Natural killer cell (primary cell): ENCODE measurements around the gene MTCH2. TPM values are rescaled to one million over a fixed set of nuclear protein-coding genes. Genes with fewer than 3 reads are reported as not detected.
A peak's percentile ranks its signal among the peaks of the same experiment; 100 is the strongest.

Source experiments
- ATAC-seq, 3 donors: fragments of 150-1000 bp in 2 of 3; fragments of 200-7000 bp in 1 of 3; cut with Tn5 transposase; 1 replicate in 1 of 3; 2 replicates in 2 of 3; pipeline ENCODE4 v1.10.0; 2021; ENCODE audit warnings: mild to moderate bottlenecking in 2 of 3, moderate library complexity in 2 of 3
- DNase-seq, 2 donors: peaks; one replicate each; pipeline versions ENCODE4 v3.0.0 to v3.0.0-alpha.2; 2013 to 2021; ENCODE audit warnings: mixed read lengths in 1 of 2
- H3K27ac ChIP-seq: one replicate; pipeline ENCODE4 v1.5.1; 2013; ENCODE audit warnings: mild to moderate bottlenecking, low read length
- H3K27me3 ChIP-seq: one replicate; pipeline ENCODE4 v1.6.1; 2013; ENCODE audit warnings: low read length; ENCODE audit not compliant: control insufficient read depth, insufficient read depth
- H3K36me3 ChIP-seq: one replicate; pipeline ENCODE4 v1.6.1; 2013; ENCODE audit warnings: low read length; ENCODE audit not compliant: control insufficient read depth, insufficient read depth
- H3K4me1 ChIP-seq: one replicate; pipeline ENCODE4 v1.6.1; 2013; ENCODE audit warnings: low read length; ENCODE audit not compliant: control insufficient read depth, insufficient read depth
- H3K4me3 ChIP-seq: one replicate; pipeline ENCODE4 v1.5.1; 2013; ENCODE audit warnings: low read length
- H3K9me3 ChIP-seq: one replicate; pipeline ENCODE4 v1.6.1; 2013; ENCODE audit warnings: low read length; ENCODE audit not compliant: control insufficient read depth, insufficient read depth
- H3K27ac Mint-ChIP-seq, 2 donors: one replicate each; pipeline ENCODE4 v1.8.0; 2022; ENCODE audit warnings: mild to moderate bottlenecking in 2 of 2, mixed read lengths in 2 of 2, moderate library complexity in 1 of 2
- H3K27me3 Mint-ChIP-seq, 2 donors: one replicate each; pipeline ENCODE4 v1.8.0; 2022; ENCODE audit warnings: low read depth in 2 of 2, mixed read lengths in 2 of 2
- H3K36me3 Mint-ChIP-seq: one replicate; pipeline ENCODE4 v1.8.0; 2022; ENCODE audit warnings: mixed read lengths
- H3K4me1 Mint-ChIP-seq, 2 donors: one replicate each; pipeline ENCODE4 v1.8.0; 2022; ENCODE audit warnings: mixed read lengths in 2 of 2
- H3K4me3 Mint-ChIP-seq: one replicate; pipeline ENCODE4 v1.8.0; 2022; ENCODE audit warnings: mild to moderate bottlenecking, moderate library complexity, mixed read lengths
- H3K9me3 Mint-ChIP-seq, 2 donors: one replicate each; pipeline ENCODE4 v1.8.0; 2022; ENCODE audit warnings: mixed read lengths in 2 of 2
- CTCF ChIP-seq: fragments of 200-600 bp; IDR thresholded peaks from one replicate; pipeline ENCODE4 v1.8.0; 2022; ENCODE audit warnings: antibody characterized with exemption
- WGBS: methylation state at CpG from one replicate; pipeline ENCODE4 v1.1.7; 2013; ENCODE audit warnings: missing lambda C conversion rate; ENCODE audit not compliant: insufficient coverage; 5-methylcytosine and 5-hydroxymethylcytosine counted together
- intact Hi-C: fragments of 100-400 bp; cut with micrococcal nuclease; formaldehyde crosslinking; loops from one replicate; pipeline ENCODE4 v1.14.2; 2022
- total RNA-seq, 4 donors: library from RNA; stranded (reverse); fragments of 120-200 nt in 1 of 4; gene quantifications; one replicate each; pipeline versions ENCODE4 v1.2.3 to v1.2.4, GENCODE V29; 2013 to 2022

The MTCH2 gene
- total RNA-seq, 3 donors from 2014 or later (not counting 1 experiment from before 2014, with no cell fraction given): 25.0 to 32.4 (median 31.4) TPM

- Histone ChIP-seq H3K4me1 (peaks cover 15% of the 10 kb centered on the region), H3K36me3 (no peaks in the 10 kb centered on the region), H3K27ac (no peak overlapping the region), H3K27me3 (peaks cover 15% of the 10 kb centered on the region), H3K9me3 (no peaks in the 10 kb centered on the region), H3K4me3 (no peak overlapping the region)
- no peak for TF ChIP-seq CTCF
- Mint-ChIP-seq H3K27me3 (peaks cover 19 to 29% of the 10 kb centered on the region in 2 donors), H3K27ac (no peak overlapping the region), H3K36me3 (no peaks in the 10 kb centered on the region), H3K4me3 (no peak overlapping the region), H3K4me1 (no peaks in the 10 kb centered on the region), H3K9me3 (no peaks in the 10 kb centered on the region)
- DNase-seq (no peak), ATAC-seq (no peak)
- intact Hi-C loops: no loop called here
- 10% methylated on average over 5 of the region's 6 CpGs for WGBS
Observed at GRCh38 chr11:47593492-47593933, 48.8 kb downstream of the MTCH2 start.

GRCh38 chr11:47592970-47593369 is 49.4 kb downstream of the MTCH2 start:
- no peak for TF ChIP-seq CTCF
- H3K4me1 Mint-ChIP-seq: no peaks in the 10 kb centered on the region
- intact Hi-C loops: no loop called here
- DNase-seq: no peak
- H3K9me3 Mint-ChIP-seq: no peaks in the 10 kb centered on the region
- ATAC-seq: no peak
- 75% methylated on average over 2 of the region's 2 CpGs for WGBS
- no peak overlapping the region for H3K27ac Mint-ChIP-seq
- H3K4me1 ChIP-seq: peaks cover 15% of the 10 kb centered on the region
- no peak overlapping the region for H3K27ac ChIP-seq
- H3K36me3 ChIP-seq: no peaks in the 10 kb centered on the region
- no peaks in the 10 kb centered on the region for H3K9me3 ChIP-seq
- no peaks in the 10 kb centered on the region for H3K36me3 Mint-ChIP-seq
- peaks cover 15% of the 10 kb centered on the region for H3K27me3 ChIP-seq
- no peak overlapping the region for H3K4me3 Mint-ChIP-seq
- H3K27me3 Mint-ChIP-seq: peaks cover 19 to 29% of the 10 kb centered on the region in 2 donors
- H3K4me3 ChIP-seq: no peak overlapping the region

- no peak for TF ChIP-seq CTCF
- no peaks in the 10 kb centered on the region for H3K4me1 Mint-ChIP-seq
- Histone ChIP-seq H3K27ac (no peak overlapping the region), H3K4me1 (peaks cover 20% of the 10 kb centered on the region), H3K27me3 (peaks cover 15% of the 10 kb centered on the region), H3K4me3 (no peak overlapping the region), H3K36me3 (no peaks in the 10 kb centered on the region), H3K9me3 (no peaks in the 10 kb centered on the region)
- H3K27me3 Mint-ChIP-seq: peaks cover 19 to 29% of the 10 kb centered on the region in 2 donors
- ATAC-seq (peak in 1 of 3 donors; percentile 12), DNase-seq (no peak)
- 39% methylated on average over 4 of the region's 4 CpGs for WGBS
- no peaks in the 10 kb centered on the region for H3K36me3 Mint-ChIP-seq
- no peaks in the 10 kb centered on the region for H3K9me3 Mint-ChIP-seq
- H3K4me3 Mint-ChIP-seq: no peak overlapping the region
- intact Hi-C loops: no loop called here
- H3K27ac Mint-ChIP-seq: no peak overlapping the region
Observed at GRCh38 chr11:47592251-47592650, 50.1 kb downstream of the MTCH2 start.

- intact Hi-C loops: no loop called here
- peak in 1 of 3 donors; percentile 24 for ATAC-seq
- Histone ChIP-seq H3K27me3 (peaks cover 15% of the 10 kb centered on the region), H3K27ac (no peak overlapping the region), H3K4me1 (peaks cover 20% of the 10 kb centered on the region), H3K4me3 (no peak overlapping the region), H3K36me3 (no peaks in the 10 kb centered on the region), H3K9me3 (no peaks in the 10 kb centered on the region)
- no peak for TF ChIP-seq CTCF
- Mint-ChIP-seq H3K27me3 (peaks cover 19 to 29% of the 10 kb centered on the region in 2 donors), H3K27ac (no peak overlapping the region), H3K9me3 (no peaks in the 10 kb centered on the region), H3K4me1 (no peaks in the 10 kb centered on the region), H3K36me3 (no peaks in the 10 kb centered on the region), H3K4me3 (no peak overlapping the region)
- DNase-seq: no peak
- 13% methylated on average over 7 of the region's 7 CpGs for WGBS
Observed at GRCh38 chr11:47591764-47592163, 50.6 kb downstream of the MTCH2 start.
